PFSK-1 (cell line): ENCODE results near the gene GINS2.

Source experiments
- POLR2AphosphoS5 ChIP-seq: IDR thresholded peaks from 2 replicates; pipeline ENCODE4 v1.6.1; 2012; ENCODE audit warnings: low read depth, mild to moderate bottlenecking, control low read depth, low read length, moderate library complexity
- REST ChIP-seq, 2 experiments: IDR thresholded peaks; 2 replicates each; pipeline versions ENCODE4 v1.6.1 to v1.8.0; 2011 to 2012; ENCODE audit warnings: low read depth in 2 of 2, low read length in 2 of 2, control low read depth in 1 of 2, inconsistent platforms in 1 of 2, mild to moderate bottlenecking in 1 of 2, moderate library complexity in 1 of 2; ENCODE audit not compliant: insufficient read depth in 1 of 2
- SIN3A ChIP-seq: IDR thresholded peaks from 2 replicates; pipeline ENCODE4 v1.6.1; 2012; ENCODE audit warnings: mild to moderate bottlenecking, low read length, moderate library complexity, borderline replicate concordance; ENCODE audit not compliant: insufficient read depth
- TAF1 ChIP-seq: IDR thresholded peaks from 2 replicates; pipeline ENCODE4 v1.6.1; 2012; ENCODE audit warnings: low read length, control low read depth, borderline replicate concordance; ENCODE audit not compliant: insufficient read depth

- TF ChIP-seq TAF1 (peak; percentile 29; the same call in 1 of the 2 replicates), POLR2AphosphoS5 (peak; percentile 44; the same call in 1 of the 2 replicates), SIN3A (peak; percentile 68; the same call in 1 of the 2 replicates), REST (IDR thresholded peaks at IDR 0.05; ENCODE audit: insufficient read depth in 1 of 2, low read depth in 2 of 2, low read length in 2 of 2) (no peak)
Measured at GRCh38 chr16:85688586-85689284, at the start of gene GINS2.
